CD4-positive, alpha-beta T cell (primary cell): Measurements from ENCODE around the gene NKD1. TPM values are rescaled to one million over a fixed set of nuclear protein-coding genes. Genes with fewer than 3 reads are reported as not detected.
A peak's percentile ranks its signal among the peaks of the same experiment; 100 is the strongest.

Source experiments
- ATAC-seq: fragments of 200-7000 bp; cut with Tn5 transposase; one replicate; pipeline ENCODE4 v1.10.0; 2022; ENCODE audit warnings: mild to moderate bottlenecking; ENCODE audit not compliant: poor library complexity
- CTCF ChIA-PET: fragments of 350-600 bp; sonication (Branson Sonifier 250); formaldehyde crosslinking; loops from one replicate; lab custom pipeline; 2021; ENCODE audit warnings: antibody characterized with exemption, inconsistent platforms; lab: Charles Lee
- POLR2A ChIA-PET: fragments of 350-600 bp; sonication (Branson Sonifier 250); formaldehyde crosslinking; loops from one replicate; lab custom pipeline; 2021; ENCODE audit warnings: antibody characterized with exemption, inconsistent platforms; lab: Charles Lee
- DNase-seq, 14 experiments: peaks; one replicate each; pipeline ENCODE4 v3.0.0-alpha.2; 2013 to 2020; ENCODE audit warnings: mixed read lengths in 2 of 14
- H3K27ac ChIP-seq, 2 donors: one replicate each; pipeline versions ENCODE4 v1.5.1 to v1.7.0; 2013; ENCODE audit warnings: low read length in 2 of 2, low read depth in 1 of 2, mild to moderate bottlenecking in 1 of 2
- H3K27me3 ChIP-seq, 2 experiments: 1 replicate in 1 of 2; 2 replicates in 1 of 2; pipeline versions ENCODE4 v1.6.1 to v1.7.0; 2013; ENCODE audit warnings: low read length in 2 of 2, control low read depth in 1 of 2, mild to moderate bottlenecking in 1 of 2, moderate library complexity in 1 of 2; ENCODE audit not compliant: insufficient read depth in 2 of 2, control insufficient read depth in 1 of 2
- H3K36me3 ChIP-seq: one replicate; pipeline ENCODE4 v1.6.1; 2013; ENCODE audit warnings: low read length, control low read depth; ENCODE audit not compliant: insufficient read depth
- H3K4me1 ChIP-seq: one replicate; pipeline ENCODE4 v1.6.1; 2013; ENCODE audit warnings: low read length, control low read depth; ENCODE audit not compliant: insufficient read depth
- H3K4me3 ChIP-seq: one replicate; pipeline ENCODE4 v1.5.1; 2013; ENCODE audit warnings: mild to moderate bottlenecking, low read length, moderate library complexity
- H3K9me3 ChIP-seq, 2 experiments: 1 replicate in 1 of 2; 2 replicates in 1 of 2; pipeline versions ENCODE4 v1.6.1 to v1.7.0; 2013; ENCODE audit warnings: low read length in 2 of 2, mild to moderate bottlenecking in 2 of 2, control low read depth in 1 of 2, moderate library complexity in 1 of 2; ENCODE audit not compliant: control insufficient read depth in 1 of 2, insufficient read depth in 1 of 2
- H3K27ac Mint-ChIP-seq: one replicate; pipeline ENCODE4 v1.8.0; 2020; ENCODE audit warnings: mixed read lengths
- H3K27me3 Mint-ChIP-seq: one replicate; pipeline ENCODE4 v1.8.0; 2021; ENCODE audit warnings: mixed read lengths
- H3K36me3 Mint-ChIP-seq: one replicate; pipeline ENCODE4 v1.8.0; 2021; ENCODE audit warnings: low read depth, mixed read lengths
- H3K4me1 Mint-ChIP-seq: one replicate; pipeline ENCODE4 v1.8.0; 2021; ENCODE audit warnings: low read depth, mixed read lengths
- H3K4me3 Mint-ChIP-seq: one replicate; pipeline ENCODE4 v1.8.0; 2020; ENCODE audit warnings: mild to moderate bottlenecking, mixed read lengths
- H3K9me3 Mint-ChIP-seq: one replicate; pipeline ENCODE4 v1.8.0; 2020; ENCODE audit warnings: mixed read lengths
- intact Hi-C, 2 experiments: fragments of 100-400 bp; cut with DNase I in 1 of 2; cut with micrococcal nuclease in 1 of 2; formaldehyde crosslinking; loops; one replicate each; pipeline versions ENCODE4 v1.15.1 to v1.9.0; 2023 to 2025; cut with DNase I, micrococcal nuclease
- total RNA-seq, 174 experiments: library from RNA in 2 of 174; stranded (reverse) in 2 of 174; gene quantifications; one replicate each; pipeline ENCODE4 v1.2.3 and lab custom pipeline; 2021 to 2026
- TF ChIP-seq, protein P1 (sequence below): fragments of 200-600 bp; IDR thresholded peaks from one replicate; pipeline ENCODE4 v1.8.0; 2022; ENCODE audit warnings: antibody characterized with exemption, mild to moderate bottlenecking

NKD1 gene
- total RNA-seq, 2 experiments from 2014 or later, result 6.1 to 9.8 TPM

DNA sequence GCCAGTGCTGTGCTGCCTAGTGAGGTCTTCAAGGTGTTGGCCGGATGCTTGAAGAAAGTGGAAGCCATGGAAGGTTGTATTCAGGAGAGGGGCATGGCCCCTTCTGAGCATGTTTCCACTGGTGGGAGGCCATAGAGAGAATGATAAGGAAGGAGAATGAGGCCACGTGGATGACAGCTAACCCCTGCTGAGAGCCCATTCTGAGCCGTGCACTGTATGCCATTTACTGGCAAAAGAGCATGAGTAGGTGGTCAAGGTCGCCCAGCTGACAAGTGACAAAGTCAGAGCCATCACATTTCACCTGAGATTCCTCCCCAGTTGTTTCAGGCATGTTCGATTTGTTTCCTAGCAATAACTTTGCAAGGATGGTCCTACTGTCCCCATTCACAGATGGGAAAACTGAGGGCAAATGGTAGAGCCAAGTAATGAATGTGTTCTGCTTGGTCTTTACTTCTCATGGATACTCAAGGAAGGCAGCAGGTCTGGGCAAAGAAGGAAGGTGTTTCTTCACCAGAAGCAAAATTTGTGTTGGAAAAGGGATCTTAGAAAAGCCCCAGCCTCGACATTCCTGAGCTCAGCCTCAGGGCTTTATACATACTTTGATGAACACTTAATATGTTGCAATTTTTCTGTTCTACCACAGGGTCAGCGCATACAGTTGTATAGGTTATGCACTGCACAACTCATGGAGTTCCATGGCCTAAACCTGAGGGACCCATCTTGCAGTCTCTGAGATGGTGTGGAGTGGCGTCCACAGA is 10.5 kb upstream of the NKD1 start:
- Histone ChIP-seq H3K36me3 (no peaks in the 10 kb centered on the region), H3K27ac (no peak overlapping the region), H3K4me1 (no peaks in the 10 kb centered on the region), H3K4me3 (no peak overlapping the region), H3K27me3 (no peaks in the 10 kb centered on the region), H3K9me3 (peaks cover 0 to 4% of the 10 kb centered on the region in 2 experiments)
- intact Hi-C loops, result no loop called here
- TF ChIP-seq, protein P1, sequence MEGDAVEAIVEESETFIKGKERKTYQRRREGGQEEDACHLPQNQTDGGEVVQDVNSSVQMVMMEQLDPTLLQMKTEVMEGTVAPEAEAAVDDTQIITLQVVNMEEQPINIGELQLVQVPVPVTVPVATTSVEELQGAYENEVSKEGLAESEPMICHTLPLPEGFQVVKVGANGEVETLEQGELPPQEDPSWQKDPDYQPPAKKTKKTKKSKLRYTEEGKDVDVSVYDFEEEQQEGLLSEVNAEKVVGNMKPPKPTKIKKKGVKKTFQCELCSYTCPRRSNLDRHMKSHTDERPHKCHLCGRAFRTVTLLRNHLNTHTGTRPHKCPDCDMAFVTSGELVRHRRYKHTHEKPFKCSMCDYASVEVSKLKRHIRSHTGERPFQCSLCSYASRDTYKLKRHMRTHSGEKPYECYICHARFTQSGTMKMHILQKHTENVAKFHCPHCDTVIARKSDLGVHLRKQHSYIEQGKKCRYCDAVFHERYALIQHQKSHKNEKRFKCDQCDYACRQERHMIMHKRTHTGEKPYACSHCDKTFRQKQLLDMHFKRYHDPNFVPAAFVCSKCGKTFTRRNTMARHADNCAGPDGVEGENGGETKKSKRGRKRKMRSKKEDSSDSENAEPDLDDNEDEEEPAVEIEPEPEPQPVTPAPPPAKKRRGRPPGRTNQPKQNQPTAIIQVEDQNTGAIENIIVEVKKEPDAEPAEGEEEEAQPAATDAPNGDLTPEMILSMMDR, result no peak
- Mint-ChIP-seq H3K27me3 (no peaks in the 10 kb centered on the region), H3K4me3 (no peak overlapping the region), H3K27ac (no peak overlapping the region), H3K36me3 (no peaks in the 10 kb centered on the region), H3K9me3 (no peaks in the 10 kb centered on the region), H3K4me1 (no peaks in the 10 kb centered on the region)
- POLR2A ChIA-PET, result no interaction called here
- ATAC-seq (no peak), DNase-seq (no peak)
- CTCF ChIA-PET, result interaction anchor here (1.2 kb wide), 1 partner anchor 15 kb away, joined by 3 read pairs; no protein-coding TSS in a partner anchor

GRCh38 chr16:50538411-50539052 is 9.7 kb upstream of the NKD1 start:
- ATAC-seq (no peak), DNase-seq (peak in 1 of 14 experiments; percentile 14)
- Mint-ChIP-seq H3K4me1 (no peaks in the 10 kb centered on the region), H3K27me3 (no peaks in the 10 kb centered on the region), H3K9me3 (no peaks in the 10 kb centered on the region), H3K4me3 (no peak overlapping the region), H3K27ac (no peak overlapping the region), H3K36me3 (no peaks in the 10 kb centered on the region)
- Histone ChIP-seq H3K36me3 (no peaks in the 10 kb centered on the region), H3K4me1 (no peaks in the 10 kb centered on the region), H3K4me3 (no peak overlapping the region), H3K9me3 (peaks cover 0 to 8% of the 10 kb centered on the region in 2 experiments), H3K27ac (no peak overlapping the region), H3K27me3 (no peaks in the 10 kb centered on the region)
- CTCF ChIA-PET, result interaction anchor here (1.2 kb wide), 1 partner anchor 15 kb away, joined by 3 read pairs; no protein-coding TSS in a partner anchor
- POLR2A ChIA-PET, result no interaction called here
- TF ChIP-seq, protein P1, result no peak
- intact Hi-C loops, result no loop called here

GRCh38 chr16:50539053-50539695 is 9.0 kb upstream of the NKD1 start:
- no peaks in the 10 kb centered on the region for H3K36me3 ChIP-seq
- ATAC-seq (no peak), DNase-seq (peak in 1 of 14 experiments; percentile 12)
- Mint-ChIP-seq H3K4me1 (no peaks in the 10 kb centered on the region), H3K27me3 (no peaks in the 10 kb centered on the region), H3K36me3 (no peaks in the 10 kb centered on the region), H3K9me3 (no peaks in the 10 kb centered on the region), H3K27ac (no peak overlapping the region), H3K4me3 (no peak overlapping the region)
- peaks cover 0 to 13% of the 10 kb centered on the region in 2 experiments for H3K9me3 ChIP-seq
- H3K27ac ChIP-seq, result no peak overlapping the region
- CTCF ChIA-PET, result no interaction called here
- TF ChIP-seq, protein P1, result no peak
- intact Hi-C loops, result no loop called here
- H3K4me1 ChIP-seq, result no peaks in the 10 kb centered on the region
- POLR2A ChIA-PET, result no interaction called here
- no peak overlapping the region for H3K4me3 ChIP-seq
- no peaks in the 10 kb centered on the region for H3K27me3 ChIP-seq
